Measurements from ENCODE around the gene NRXN3. TPM values are rescaled to one million over a fixed set of nuclear protein-coding genes. Genes with fewer than 3 reads are reported as not detected.

The NRXN3 gene
- polyA plus RNA-seq, 5 donors = 1.3 to 1.9 (median 1.4) TPM

DNA sequence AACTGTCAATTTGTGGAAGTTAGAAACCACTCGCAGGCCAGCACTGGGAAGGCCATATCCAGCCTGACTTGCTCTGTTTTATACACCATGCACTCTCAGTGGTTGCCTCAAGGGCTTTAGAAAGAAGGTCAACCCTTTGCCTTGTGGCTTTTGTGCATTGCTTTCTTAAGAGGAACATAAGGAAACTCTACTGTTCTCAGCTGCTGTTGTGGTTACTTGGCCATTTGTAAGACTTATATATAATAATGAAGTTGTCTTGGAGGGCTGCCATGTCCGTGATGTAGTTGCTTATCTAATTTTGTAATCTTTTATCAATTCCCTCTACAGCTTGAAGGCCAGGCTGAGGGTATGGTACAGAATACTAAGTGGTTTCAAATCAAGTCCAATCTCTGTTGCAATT is 1403.3 kb downstream of the NRXN3 start:
- no peak for DNase-seq

DNA sequence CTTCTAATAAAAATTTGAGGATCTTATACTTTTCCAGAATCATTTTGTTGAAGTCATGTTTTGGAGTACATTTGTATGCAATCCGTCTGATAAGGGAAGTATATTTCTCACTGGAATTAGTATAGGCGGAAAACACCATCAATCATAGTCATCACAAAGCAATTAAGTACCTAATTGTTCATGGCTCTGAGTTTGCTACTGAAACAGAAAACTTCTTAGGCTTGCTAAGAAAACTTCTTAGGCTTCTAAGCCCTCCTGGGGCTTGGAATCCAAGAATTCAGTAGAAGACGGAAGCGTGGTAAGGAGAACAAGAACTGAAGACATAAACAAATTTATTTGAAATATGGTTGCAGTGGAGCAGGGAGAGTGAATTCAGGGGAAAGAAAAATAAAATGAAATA is 1404.9 kb downstream of the NRXN3 start:
- no peak for DNase-seq

DNA sequence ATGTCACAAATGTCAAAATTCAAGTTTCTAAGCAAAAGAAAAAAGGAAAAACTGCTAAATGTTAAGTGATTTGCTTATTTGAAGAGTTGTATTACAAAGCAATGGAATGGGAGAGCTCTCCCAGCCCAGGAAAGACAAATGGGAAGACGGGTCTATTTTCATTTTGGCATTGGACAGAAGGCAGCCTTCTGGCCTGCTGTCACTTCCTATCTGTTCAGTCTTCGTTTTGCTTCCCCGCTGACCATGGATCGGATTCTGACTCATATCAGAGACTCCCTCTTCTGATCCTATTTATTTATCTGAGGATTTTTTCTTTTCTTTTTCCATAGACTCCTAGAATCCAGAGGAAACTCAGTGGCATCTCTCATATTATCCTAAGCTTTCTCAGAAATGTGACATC is 1406.3 kb downstream of the NRXN3 start:
- DNase-seq = no peak

DNA sequence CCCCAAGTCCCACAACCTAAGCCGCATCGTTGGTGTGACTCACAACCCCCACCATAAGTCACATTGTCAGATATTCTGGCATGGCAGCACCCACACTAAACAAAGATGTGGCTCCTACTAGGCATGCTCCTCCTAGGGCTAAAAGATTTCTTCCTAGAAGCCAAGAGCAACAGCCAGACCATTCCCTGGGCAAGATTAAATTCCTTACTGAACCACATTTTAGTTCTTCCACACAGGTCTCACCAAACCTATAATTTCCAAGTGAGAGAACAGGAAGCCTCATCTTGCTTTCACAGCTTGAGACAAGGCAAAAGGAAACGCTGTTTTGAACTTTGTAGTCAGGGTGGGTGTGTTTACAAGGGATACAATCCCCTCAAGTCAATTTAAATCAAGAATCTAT is 1408.3 kb downstream of the NRXN3 start:
- DNase-seq = no peak

DNA sequence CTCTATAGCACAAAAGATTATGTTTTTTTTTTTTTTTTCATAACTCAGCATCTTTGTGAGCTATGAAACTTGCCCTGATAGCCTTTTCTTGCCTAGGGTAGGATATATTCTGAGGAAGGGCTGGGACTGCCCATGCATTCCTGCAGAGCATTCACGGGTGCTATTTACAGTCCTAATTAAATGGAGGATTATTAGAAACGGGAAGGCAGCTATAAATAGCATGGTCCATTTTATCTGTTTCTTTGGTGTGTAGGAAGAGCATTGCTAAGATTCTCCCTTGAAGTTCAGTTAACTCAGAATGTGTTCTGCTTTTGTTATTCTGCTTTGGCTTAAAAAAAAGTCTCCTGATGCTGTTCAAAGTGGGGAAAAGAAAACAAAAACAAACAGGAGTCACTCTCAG is 1410.2 kb downstream of the NRXN3 start:
- DNase-seq = no peak

DNA sequence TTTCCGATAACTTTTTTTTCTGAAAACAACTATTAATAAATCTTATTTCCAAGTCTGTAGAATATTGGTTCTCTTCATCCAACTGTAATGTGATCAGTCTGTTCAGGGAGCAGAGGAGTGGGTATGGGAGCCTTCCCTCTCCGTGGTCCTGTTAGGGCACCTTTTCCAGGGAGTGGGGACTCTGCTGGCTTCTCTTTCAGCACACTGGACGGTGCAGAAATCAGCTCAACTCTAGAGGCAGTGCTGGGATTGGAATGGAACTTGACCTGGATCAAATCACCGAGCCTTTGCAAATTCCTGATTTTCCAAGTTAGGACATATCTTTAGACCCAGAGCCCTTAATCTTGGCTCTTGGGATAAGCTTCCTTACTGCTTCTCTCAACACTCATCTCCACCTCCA is 1410.7 kb downstream of the NRXN3 start:
- DNase-seq = no peak

DNA sequence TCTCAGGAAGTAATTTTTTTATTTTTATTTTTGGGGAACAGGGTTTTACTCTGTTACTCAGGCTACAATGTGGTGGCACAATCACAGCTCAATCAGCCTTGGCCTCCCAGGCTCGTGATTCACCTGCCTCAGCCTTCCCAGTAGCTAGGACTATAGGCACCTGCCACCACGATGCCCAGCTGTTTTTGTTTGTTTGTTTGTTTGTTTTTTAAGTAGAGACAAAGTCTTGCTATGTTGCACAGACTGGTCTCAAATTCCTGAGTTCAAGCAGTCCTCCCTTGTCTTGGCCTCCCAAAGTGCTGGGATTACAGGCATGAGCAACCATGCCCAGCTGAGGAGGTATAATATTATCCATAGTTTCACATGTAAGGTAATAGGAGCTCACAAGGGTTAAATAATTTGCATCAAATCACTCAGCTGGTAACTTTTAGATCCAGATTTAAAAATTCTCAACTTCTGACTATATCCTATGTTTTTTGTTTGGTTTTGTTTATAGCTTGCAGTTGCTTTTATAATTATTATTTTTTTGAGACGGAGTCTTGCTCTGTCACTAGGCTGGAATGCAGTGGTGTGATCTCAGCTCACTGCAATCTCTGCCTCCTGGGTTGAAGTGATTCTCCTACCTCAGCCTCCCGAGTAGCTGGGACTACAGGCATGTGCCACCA is 1411.9 kb downstream of the NRXN3 start:
- DNase-seq = no peak

DNA sequence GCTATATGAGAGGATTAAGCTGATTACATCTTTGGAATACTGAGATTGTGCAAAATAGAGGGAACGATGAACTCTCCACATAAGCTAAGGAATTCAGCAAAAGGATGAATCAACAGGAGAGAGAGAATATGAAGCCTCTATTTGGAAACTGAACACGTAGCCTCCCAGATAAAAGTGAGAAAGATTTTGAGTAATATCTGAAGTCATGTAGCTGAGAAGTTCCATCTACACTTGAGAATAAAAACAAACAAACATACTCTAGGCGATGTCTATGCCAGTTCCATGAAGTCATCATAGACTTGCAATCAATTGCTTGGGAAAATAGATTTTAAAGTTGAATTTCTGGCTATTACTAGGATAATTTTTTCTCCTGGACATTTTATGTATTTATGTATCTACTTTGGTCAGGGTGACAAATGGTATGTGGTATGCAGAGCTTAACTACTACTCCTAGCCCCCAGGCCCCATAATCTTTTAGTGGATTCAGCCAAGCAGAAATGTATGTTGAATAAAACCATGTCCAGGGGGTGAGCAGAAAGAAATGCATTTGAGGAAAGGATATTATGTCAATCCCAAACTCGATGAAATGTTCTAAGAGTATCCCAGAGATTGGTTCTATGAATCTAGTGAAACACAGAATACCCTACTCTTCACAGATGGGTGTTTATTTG is 1413.7 kb downstream of the NRXN3 start:
- no peak for DNase-seq

DNA sequence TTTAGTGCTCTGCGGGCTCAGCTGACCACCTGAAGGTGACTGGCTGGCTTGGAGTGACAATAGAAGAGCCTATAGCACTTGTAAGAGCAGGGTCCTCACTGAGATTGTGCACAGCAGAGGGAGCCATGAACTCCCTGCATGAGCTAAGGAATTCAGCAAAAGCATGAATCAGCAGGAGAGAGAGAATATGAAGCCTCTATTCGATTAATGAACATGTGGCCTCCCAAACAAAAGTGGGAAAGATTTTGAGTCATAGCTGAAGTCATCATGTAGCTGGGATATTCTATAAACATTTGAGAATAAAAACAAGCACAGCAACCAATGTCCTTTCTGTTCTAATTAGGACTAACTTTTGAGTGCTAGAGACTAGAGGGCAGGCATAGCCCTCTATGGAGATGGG is 1414.5 kb downstream of the NRXN3 start:
- DNase-seq = no peak

DNA sequence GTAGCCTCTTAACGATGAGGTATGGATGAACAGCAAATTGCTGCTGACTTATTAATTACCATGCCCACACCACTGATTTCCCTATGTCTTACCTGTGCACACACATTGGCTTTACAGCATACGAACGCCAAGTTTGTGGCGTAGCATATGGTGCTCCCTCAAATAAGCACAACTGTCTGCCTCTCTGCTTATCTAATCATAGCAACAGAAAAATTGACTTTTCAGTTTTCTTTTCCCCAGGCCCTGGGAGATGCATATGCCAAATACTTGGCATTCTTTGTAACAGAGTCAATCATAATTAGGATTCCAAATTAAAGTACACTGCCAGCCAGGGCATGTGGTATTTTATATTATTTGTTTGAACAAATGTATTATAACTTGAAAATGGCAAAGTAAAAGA is 1415.7 kb downstream of the NRXN3 start:
- DNase-seq = no peak

DNA sequence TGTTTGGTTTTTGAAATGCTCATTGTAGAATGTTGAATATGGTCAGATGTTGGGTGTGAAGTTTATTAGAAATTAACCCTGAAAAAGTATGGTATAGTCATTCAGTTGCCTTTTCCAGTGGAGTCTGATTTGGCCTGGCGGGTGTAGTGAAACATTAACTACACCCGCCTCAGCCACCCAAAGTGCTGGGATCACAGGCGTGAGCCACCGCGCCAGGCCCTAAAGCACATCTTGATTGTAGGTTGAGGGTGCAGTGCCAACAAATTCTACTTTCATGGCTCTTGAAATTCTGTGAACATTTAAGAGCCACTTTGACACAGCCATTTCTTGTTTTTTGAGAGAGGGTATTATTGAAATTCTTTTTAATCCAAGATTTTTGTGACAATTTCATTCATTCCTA is 1416.2 kb downstream of the NRXN3 start:
- DNase-seq = no peak

DNA sequence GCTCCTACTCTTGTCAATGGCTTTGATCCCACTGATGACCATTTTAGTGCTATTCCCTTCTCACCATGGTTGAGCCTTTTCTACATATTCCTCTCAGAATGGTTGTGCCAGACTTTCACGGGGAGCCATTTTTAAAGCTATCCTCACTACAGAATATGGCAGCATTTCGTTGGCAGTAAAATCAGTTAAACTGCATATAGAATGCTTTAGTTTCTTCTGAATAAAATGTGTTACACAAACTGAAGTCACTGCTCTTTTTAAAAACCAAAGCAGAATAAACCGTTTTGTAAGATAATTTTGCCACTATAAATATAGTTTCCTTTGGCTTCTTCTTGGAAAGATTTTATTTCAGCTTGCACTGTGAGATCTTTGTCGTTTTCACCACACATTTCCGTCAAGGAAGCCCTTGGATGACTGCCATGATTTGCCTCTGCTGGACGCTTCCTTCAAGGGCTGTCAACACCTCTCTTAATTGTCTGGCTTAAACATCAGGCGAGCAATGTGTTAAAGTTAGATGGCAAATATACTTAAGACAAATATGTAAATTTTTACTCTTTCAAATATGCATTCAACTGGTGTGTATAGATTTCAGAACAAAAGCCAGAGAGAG is 1416.9 kb downstream of the NRXN3 start:
- DNase-seq = no peak

DNA sequence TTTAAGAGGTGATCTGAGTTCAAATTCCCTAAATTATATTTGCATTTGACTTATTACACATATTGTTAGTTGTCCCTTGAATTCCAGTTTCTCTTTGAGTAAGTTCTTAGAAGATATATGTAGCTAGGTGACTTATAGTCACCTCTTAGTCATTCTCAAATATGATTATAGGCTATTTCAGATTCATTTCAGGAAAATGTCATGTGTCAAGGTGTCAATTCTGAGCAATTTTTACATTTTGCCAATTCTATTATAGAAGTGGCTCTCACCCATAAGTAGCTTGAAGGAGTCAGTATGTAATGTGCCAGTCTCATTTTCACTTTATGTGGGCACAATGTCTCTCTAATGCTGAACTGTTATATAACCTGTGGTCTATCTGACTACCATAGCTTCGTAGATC is 1417.7 kb downstream of the NRXN3 start:
- DNase-seq = no peak

DNA sequence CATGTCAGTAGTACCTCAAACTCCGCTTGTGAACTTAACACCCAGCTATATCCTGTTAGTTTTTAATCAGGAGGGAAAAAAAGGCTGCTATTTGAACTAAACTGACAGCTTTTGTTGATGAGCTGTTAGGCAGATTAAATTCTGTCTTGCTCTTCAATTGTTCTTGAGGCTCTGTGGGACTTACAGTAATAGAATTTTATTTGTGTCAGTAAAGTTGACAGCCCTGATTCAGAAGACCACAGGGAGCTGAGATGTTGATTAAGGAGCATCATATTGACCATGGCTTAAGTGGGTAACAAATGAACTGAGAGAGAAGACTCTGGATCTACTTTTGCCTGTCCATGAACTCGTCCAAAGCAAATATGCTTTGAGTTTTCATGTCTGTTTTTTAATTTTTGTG is 1418.2 kb downstream of the NRXN3 start:
- DNase-seq = no peak

DNA sequence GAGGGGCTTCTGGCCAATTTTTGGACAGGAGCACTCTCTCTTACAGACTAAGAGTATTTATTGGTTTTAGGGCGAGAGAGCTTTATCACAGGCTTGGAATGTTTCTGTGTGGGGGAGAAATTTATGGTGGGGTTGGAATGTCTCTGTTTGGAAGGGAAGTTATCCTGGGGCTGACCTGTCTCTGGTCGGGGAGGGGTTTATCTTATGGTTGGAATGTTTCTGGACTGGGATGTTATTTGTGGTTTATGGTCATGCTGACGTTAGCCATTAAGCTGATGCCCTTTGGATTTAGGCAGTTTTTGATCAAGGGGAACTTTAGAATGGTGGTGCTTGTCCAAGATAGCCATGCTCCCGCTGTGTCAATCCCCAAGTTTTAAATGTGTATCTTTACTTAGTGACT is 1426.4 kb downstream of the NRXN3 start:
- no peak for DNase-seq

DNA sequence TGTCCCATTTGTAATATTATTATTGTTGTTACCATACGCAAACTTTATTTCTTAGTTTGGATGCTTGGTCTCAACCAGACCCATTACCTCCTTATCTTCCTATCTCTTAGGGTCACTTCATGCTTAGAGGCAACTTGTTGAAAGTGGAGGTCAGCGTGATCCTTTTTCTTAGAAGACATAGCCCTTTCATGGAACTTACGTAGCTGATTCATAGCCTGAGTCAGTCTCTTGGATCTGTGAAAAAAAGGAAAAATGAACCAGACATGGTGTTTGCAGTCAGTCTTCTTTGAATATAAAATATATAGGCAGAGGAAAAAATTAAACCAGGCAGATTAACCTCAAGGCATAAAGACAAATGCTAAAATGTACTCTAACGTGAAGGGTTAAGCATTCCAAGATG is 1427.4 kb downstream of the NRXN3 start:
- DNase-seq = no peak

DNA sequence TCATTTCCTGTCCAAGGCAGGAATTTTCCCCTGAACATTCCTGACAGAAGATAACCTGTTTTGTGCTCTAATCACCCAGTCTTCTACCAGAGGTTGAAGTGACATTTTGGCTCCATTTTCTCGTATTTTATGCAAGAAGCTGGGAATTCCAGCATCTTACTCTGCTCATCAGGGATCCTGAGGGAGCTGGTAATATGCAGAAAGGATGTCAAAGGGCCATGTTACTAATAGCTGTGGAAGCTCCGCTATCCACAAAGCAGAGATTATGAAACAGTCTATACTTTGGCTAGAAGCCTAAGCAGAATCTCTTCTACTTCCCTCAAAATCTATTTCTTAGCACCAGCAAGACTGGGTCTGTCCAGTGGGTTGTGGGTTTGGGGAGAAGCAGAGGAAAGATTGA is 1428.2 kb downstream of the NRXN3 start:
- no peak for DNase-seq

DNA sequence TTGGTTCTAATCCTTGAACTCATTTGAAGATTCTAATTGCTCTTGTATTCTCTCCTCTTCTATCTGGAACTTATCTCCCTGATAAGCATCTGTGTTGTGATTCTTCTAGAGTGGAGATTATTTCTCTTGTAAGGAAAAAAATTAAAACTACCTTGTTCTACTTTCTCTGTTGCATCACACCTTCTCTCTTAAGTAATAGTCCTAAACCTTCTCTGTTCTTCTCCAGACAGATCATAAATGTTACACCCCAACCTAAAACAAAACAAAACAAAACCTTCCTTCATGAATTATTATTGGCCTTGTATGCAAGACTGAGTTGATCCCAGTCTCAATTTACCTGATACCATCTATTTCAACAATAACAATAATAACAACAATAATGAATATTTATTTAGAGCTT is 1429.1 kb downstream of the NRXN3 start:
- DNase-seq = no peak

DNA sequence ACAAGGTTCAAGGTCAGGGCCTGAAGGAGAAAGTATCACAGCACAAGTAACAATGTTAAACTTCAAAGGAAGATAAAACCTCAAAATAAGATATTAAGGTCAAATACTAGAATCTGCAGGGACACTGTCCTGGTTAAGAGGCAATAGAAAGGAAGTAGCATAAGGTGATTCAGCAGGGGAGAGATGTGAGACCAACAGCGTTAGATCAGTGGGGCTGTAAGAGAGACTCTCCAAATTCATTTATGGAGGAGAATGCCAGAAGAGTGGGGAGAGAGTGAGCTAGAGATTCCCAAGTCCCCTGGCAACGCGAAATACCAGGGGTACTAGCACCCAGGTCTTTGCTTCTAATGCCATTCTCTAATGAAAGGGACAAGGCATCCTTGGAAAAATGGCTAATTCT is 1430.2 kb downstream of the NRXN3 start:
- DNase-seq = no peak

DNA sequence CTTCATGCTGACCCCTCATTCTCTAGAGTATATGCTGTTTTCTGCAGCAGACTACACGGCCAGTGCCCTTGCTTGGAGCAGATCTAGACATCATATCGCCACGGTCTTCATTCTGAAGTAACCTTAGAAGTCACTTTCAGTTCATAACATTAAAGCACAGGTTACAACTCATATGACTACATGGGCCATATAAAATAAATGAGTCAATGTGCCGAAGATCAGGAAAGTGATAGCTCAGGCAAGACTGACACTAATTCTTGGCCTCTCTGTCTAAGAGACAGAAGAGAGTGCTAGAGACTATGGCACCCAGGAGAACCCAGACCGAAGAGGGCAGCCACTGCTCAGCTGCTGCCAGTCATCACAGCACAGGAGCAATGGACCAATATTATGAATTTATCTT is 1431.4 kb downstream of the NRXN3 start:
- no peak for DNase-seq

DNA sequence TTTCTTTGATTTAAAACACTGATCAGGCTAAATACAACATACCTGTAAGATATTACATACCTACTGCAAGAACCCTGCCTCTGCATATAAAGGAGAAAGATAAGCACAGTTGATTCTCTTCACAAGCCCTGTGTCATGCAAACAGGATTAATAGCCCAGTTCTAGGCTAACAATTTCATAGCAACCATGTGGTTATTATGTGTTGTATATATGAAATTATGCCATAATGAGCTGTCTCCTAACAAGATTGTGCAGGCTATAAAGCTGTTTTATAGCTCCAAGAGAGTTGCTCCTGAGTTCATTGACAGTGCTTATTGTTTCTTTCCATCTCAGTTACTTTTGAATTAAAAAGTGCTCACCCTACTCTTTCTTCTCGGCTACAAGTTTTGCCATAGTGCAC is 1431.9 kb downstream of the NRXN3 start:
- peak; percentile 63 to 81 for DNase-seq

DNA sequence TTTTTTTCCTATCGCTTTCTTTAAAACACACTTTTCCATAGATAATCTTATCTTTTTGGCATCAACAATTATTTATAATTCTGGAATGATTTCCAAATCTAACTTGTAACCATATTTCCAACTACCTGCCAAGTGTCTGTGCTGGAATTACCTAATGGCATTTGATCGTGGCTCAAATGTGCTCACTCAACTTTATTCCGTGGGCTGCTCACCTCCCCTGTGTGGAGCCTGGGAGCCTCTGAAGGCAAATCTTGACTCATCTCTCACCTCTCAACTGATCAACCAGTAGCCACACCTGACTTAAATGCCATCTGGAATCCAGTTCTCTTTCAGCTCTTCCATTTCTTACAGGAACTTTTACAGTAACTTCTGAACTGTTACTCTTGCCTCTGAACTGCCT is 1432.6 kb downstream of the NRXN3 start:
- DNase-seq = no peak

DNA sequence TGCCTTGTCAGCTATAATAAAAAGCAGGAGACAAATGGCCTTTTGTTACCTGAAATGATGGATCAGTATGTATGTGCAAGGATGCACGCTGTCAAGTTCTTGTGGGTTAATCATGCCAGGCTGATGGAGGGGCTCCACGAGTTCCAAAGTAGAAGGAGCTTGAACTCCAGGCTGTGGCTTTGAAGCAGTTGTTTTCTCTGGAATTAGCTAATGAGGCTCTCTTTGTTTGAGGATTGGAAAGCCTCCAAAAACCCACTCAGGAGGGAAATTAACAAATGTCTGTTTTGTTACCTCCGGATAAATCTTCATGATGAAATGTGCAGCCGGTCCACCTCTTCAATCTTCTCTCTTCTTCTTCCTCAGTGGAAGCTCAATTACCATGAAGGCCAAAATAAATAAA is 1435.7 kb downstream of the NRXN3 start:
- DNase-seq = no peak

DNA sequence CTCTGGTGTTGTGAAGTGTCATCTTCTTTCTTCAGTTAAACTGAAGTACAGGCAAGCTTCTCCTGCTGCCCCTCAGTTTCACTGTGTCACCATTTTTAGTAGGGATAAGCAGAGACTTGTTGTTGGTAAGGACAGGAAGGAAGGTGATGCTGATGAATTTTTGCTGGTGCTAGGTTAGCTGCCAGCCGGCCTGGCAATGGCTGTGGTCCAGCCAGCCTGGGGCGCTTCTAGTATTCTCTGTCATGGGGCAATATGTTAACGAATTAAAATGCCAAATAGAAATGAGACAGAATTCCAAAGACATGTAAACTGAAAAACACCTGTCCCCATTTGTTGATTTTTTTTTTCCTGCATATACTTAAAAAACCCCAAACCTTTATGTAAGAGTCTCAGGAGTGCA is 1438.3 kb downstream of the NRXN3 start:
- no peak for DNase-seq

Measured in right lung (tissue), 5 donors.